IMR-90 (cell line): ENCODE results near the gene GPR153. TPM values are rescaled to one million over a fixed set of nuclear protein-coding genes. Genes with fewer than 3 reads are reported as not detected.

Source experiments
- ATAC-seq: fragments of 200-7000 bp; cut with Tn5 transposase; 2 replicates; pipeline ENCODE4 v1.9.1; 2020; ENCODE audit warnings: low read depth, mild to moderate bottlenecking, moderate library complexity
- BruUV-seq: library from RNA; stranded (reverse); fragments of 400-500 nt; replicated peaks from 2 replicates; lab custom pipeline; 2021; lab: Mats Ljungman, UMichigan
- CTCF ChIA-PET: fragments of 300-600 bp; formaldehyde crosslinking; extraction: SDS; loops from one replicate; lab custom pipeline; 2021; ENCODE audit warnings: antibody characterized with exemption; lab: Yijun Ruan, JAX
- POLR2A ChIA-PET: fragments of 300-600 bp; sonication (Branson Sonifier 250); formaldehyde crosslinking; loops from one replicate; lab custom pipeline; 2022; ENCODE audit warnings: antibody characterized with exemption; ENCODE audit not compliant: unreplicated experiment; lab: Charles Lee
- DNase-seq: peaks from one replicate; pipeline ENCODE4 v3.0.0; 2013
- H2AFZ ChIP-seq: replicated peaks from 2 replicates; pipeline ENCODE3; 2013; ENCODE audit warnings: low read length, mild to moderate bottlenecking; ENCODE audit not compliant: poor library complexity
- H2AK5ac ChIP-seq: 2 replicates; pipeline ENCODE4 v1.6.1; 2013; ENCODE audit warnings: low read depth, low read length, inconsistent platforms
- H2AK9ac ChIP-seq: replicated peaks from 2 replicates; pipeline ENCODE3; 2013; ENCODE audit warnings: mild to moderate bottlenecking, low read depth, low read length, moderate library complexity; ENCODE audit not compliant: poor library complexity
- H2BK120ac ChIP-seq: 2 replicates; pipeline ENCODE4 v1.6.1; 2013; ENCODE audit warnings: low read depth, low read length, inconsistent platforms
- H2BK15ac ChIP-seq: 3 replicates; pipeline ENCODE4 v1.6.1; 2013; ENCODE audit warnings: low read depth, low read length, inconsistent platforms
- H2BK20ac ChIP-seq: 2 replicates; pipeline ENCODE4 v1.6.1; 2013; ENCODE audit warnings: low read depth, mild to moderate bottlenecking, inconsistent platforms, low read length, moderate library complexity
- H2BK5ac ChIP-seq: 2 replicates; pipeline ENCODE4 v1.6.1; 2013; ENCODE audit warnings: mild to moderate bottlenecking, low read depth, low read length, inconsistent platforms; ENCODE audit not compliant: poor library complexity, severe bottlenecking
- H3K14ac ChIP-seq: replicated peaks from 2 replicates; pipeline ENCODE4 v1.6.1; 2013; ENCODE audit warnings: low read depth, low read length, inconsistent platforms
- H3K18ac ChIP-seq: 2 replicates; pipeline ENCODE4 v1.6.1; 2013; ENCODE audit warnings: low read depth, low read length, control low read depth
- H3K23ac ChIP-seq: 2 replicates; pipeline ENCODE4 v1.6.1; 2013; ENCODE audit warnings: low read depth, low read length, inconsistent platforms
- H3K27ac ChIP-seq: 2 replicates; pipeline ENCODE4 v1.5.1; 2013; ENCODE audit warnings: mild to moderate bottlenecking, control low read depth, low read length; ENCODE audit not compliant: insufficient read depth
- H3K27me3 ChIP-seq: 2 replicates; pipeline ENCODE4 v1.6.1; 2013; ENCODE audit warnings: low read length; ENCODE audit not compliant: control insufficient read depth, insufficient read depth
- H3K36me3 ChIP-seq: 2 replicates; pipeline ENCODE4 v1.6.1; 2013; ENCODE audit warnings: low read length, mixed read lengths; ENCODE audit not compliant: control insufficient read depth, insufficient read depth
- H3K4ac ChIP-seq: 2 replicates; pipeline ENCODE4 v1.6.1; 2013; ENCODE audit warnings: low read depth, low read length, inconsistent platforms
- H3K4me1 ChIP-seq: 2 replicates; pipeline ENCODE4 v1.6.1; 2013; ENCODE audit warnings: low read length, mixed read lengths; ENCODE audit not compliant: control insufficient read depth, insufficient read depth
- H3K4me2 ChIP-seq: 2 replicates; pipeline ENCODE4 v1.6.1; 2013; ENCODE audit warnings: low read depth, mild to moderate bottlenecking, control low read depth, low read length, moderate library complexity
- H3K4me3 ChIP-seq: 2 replicates; pipeline ENCODE4 v1.5.1; 2013; ENCODE audit warnings: low read depth, mild to moderate bottlenecking, control low read depth, low read length, moderate library complexity; ENCODE audit not compliant: insufficient read depth
- H3K56ac ChIP-seq: 2 replicates; pipeline ENCODE4 v1.6.1; 2013; ENCODE audit warnings: low read length, inconsistent platforms; ENCODE audit not compliant: insufficient read depth; ENCODE audit errors: extremely low read depth
- H3K79me1 ChIP-seq, 2 experiments: 2 replicates each; pipeline ENCODE4 v1.6.1; 2013; ENCODE audit warnings: low read length in 2 of 2, inconsistent platforms in 1 of 2, low read depth in 1 of 2
- H3K9ac ChIP-seq: 2 replicates; pipeline ENCODE4 v1.6.1; 2013; ENCODE audit warnings: low read depth, low read length, control low read depth
- H3K9me1 ChIP-seq: 2 replicates; pipeline ENCODE4 v1.6.1; 2013; ENCODE audit warnings: low read length, inconsistent platforms; ENCODE audit not compliant: insufficient read depth
- H3K9me3 ChIP-seq: 2 replicates; pipeline ENCODE4 v1.6.1; 2013; ENCODE audit warnings: low read length; ENCODE audit not compliant: control insufficient read depth, insufficient read depth
- H4K20me1 ChIP-seq: 2 replicates; pipeline ENCODE4 v1.6.1; 2013; ENCODE audit warnings: low read length, inconsistent platforms; ENCODE audit not compliant: insufficient read depth
- H4K5ac ChIP-seq: 2 replicates; pipeline ENCODE4 v1.6.1; 2013; ENCODE audit warnings: mild to moderate bottlenecking, low read depth, low read length, control low read depth
- H4K8ac ChIP-seq, 2 experiments: 2 replicates each; pipeline ENCODE4 v1.6.1; 2013; ENCODE audit warnings: low read depth in 2 of 2, low read length in 2 of 2, control low read depth in 1 of 2, inconsistent platforms in 1 of 2
- H4K91ac ChIP-seq: 2 replicates; pipeline ENCODE4 v1.6.1; 2013; ENCODE audit warnings: low read depth, low read length, inconsistent platforms; ENCODE audit not compliant: insufficient read depth
- ELK1 ChIP-seq: fragments of 150-350 bp; IDR thresholded peaks from 2 replicates; pipeline ENCODE4 v1.6.1; 2016; ENCODE audit warnings: low read depth, mild to moderate bottlenecking, low read length, moderate library complexity, borderline replicate concordance
- MXI1 ChIP-seq: IDR thresholded peaks from 2 replicates; pipeline ENCODE4 v1.6.1; 2012; ENCODE audit warnings: low read depth, mild to moderate bottlenecking, low read length, moderate library complexity, borderline replicate concordance
- NFE2L2 ChIP-seq: fragments of 150-350 bp; IDR thresholded peaks from 2 replicates; pipeline ENCODE4 v1.6.1; 2016; ENCODE audit warnings: low read depth, mild to moderate bottlenecking, low read length
- WGBS, 2 experiments: methylation state at CpG; one replicate each; pipeline versions ENCODE4 v1.1.5 to v1.1.7; 2013; ENCODE audit warnings: missing lambda C conversion rate in 2 of 2; ENCODE audit not compliant: insufficient read length in 1 of 2; ENCODE audit errors: extremely low coverage in 2 of 2; 5-methylcytosine and 5-hydroxymethylcytosine counted together
- dilution Hi-C: fragments of 300-500 bp; cut with HindIII; formaldehyde crosslinking; loops from one replicate; pipeline ENCODE4 v1.14.3; 2018; ENCODE audit warnings: low sequenced_read_pairs; ENCODE audit not compliant: unreplicated experiment
- in situ Hi-C: fragments of 300-500 bp; cut with MboI; formaldehyde crosslinking; loops from 3 replicates; pipeline ENCODE4 v1.14.3; 2019; ENCODE audit warnings: low sequenced_read_pairs, inconsistent platforms, mixed read lengths
- intact Hi-C: fragments of 100-400 bp; cut with micrococcal nuclease; formaldehyde crosslinking; loops from 2 replicates; pipeline ENCODE4 v1.10.0; 2022
- polyA plus RNA-seq, 3 experiments: library from polyadenylated mRNA; depleted of rRNA; stranded (reverse); fragments of >200 nt; gene quantifications; 2 replicates each; pipeline ENCODE4 v1.2.3, GENCODE V29; 2012; ENCODE audit warnings: low replicate concordance in 1 of 3
- total RNA-seq: library from RNA; depleted of rRNA; stranded (reverse); fragments of >200 nt; gene quantifications from 2 replicates; pipeline ENCODE4 v1.2.3, GENCODE V29; 2012

GPR153 gene
- total and polyA plus RNA-seq, 2 of the 4 experiments (the other 2 are of a cell fraction), result 1.8 to 5.2 TPM

- H2AFZ ChIP-seq, result no peak overlapping the region
- H3K36me3 ChIP-seq, result no peaks in the 10 kb centered on the region
- no peak overlapping the region for H3K4me3 ChIP-seq
- H3K23ac ChIP-seq, result no peak overlapping the region
- no peak overlapping the region for H3K9ac ChIP-seq
- CTCF ChIA-PET, result interaction anchor here (0.6 kb wide), 2 partner anchors 45 to 89 kb away, joined by 3 to 9 read pairs; no protein-coding TSS in a partner anchor
- no peaks in the 10 kb centered on the region for H3K9me3 ChIP-seq
- BruUV-seq, result no TSS peak
- no peak overlapping the region for H3K56ac ChIP-seq
- in situ Hi-C loops (loop anchor here (10.0 kb wide), 1 partner anchor 154 kb away; no protein-coding TSS in a partner anchor), dilution Hi-C loops (no loop called here), intact Hi-C loops (no loop called here)
- H2BK5ac ChIP-seq, result no peak overlapping the region
- H3K27me3 ChIP-seq, result peaks cover 34% of the 10 kb centered on the region
- H3K27ac ChIP-seq, result no peak overlapping the region
- H2BK15ac ChIP-seq, result no peak overlapping the region
- peaks cover 15% of the 10 kb centered on the region for H4K20me1 ChIP-seq
- H3K14ac ChIP-seq, result no peak overlapping the region
- no peak overlapping the region for H2AK5ac ChIP-seq
- TF ChIP-seq MXI1 (no peak), NFE2L2 (no peak), ELK1 (no peak)
- H3K4me1 ChIP-seq, result no peaks in the 10 kb centered on the region
- no peak overlapping the region for H3K4me2 ChIP-seq
- no peaks in the 10 kb centered on the region for H3K9me1 ChIP-seq
- H3K79me1 ChIP-seq, result no peaks in the 10 kb centered on the region
- no peak overlapping the region for H3K4ac ChIP-seq
- 74% methylated on average over 3 of the region's 19 CpGs; no CpG with 5 or more reads in 1 of the 2 experiments for WGBS, 2 experiments
- no peak for ATAC-seq
- no peak overlapping the region for H4K8ac ChIP-seq
- H2BK20ac ChIP-seq, result no peak overlapping the region
- no peak overlapping the region for H4K5ac ChIP-seq
- no peak overlapping the region for H2BK120ac ChIP-seq
- POLR2A ChIA-PET, result no interaction called here
- no peak overlapping the region for H4K91ac ChIP-seq
- no peak overlapping the region for H2AK9ac ChIP-seq
- H3K18ac ChIP-seq, result no peak overlapping the region
- no peak for DNase-seq
These were observed 9.7 kb downstream of the GPR153 start for GRCh38 chr1:6251233-6251632.
